Sigmoid colon (tissue), 4 donors: ENCODE results near the gene PSMB7.

Source experiments
- CTCF ChIP-seq, 4 experiments: fragments of 450-650 bp in 3 of 4; fragments of 200-600 bp in 1 of 4; IDR thresholded peaks; one replicate each; pipeline ENCODE4 v1.5.1; 2016 to 2019; ENCODE audit warnings: antibody characterized with exemption in 4 of 4, mild to moderate bottlenecking in 3 of 4, moderate library complexity in 2 of 4
- EP300 ChIP-seq, 4 donors: sonication (generic); formaldehyde crosslinking; IDR thresholded peaks; one replicate each; pipeline ENCODE4 v1.6.1; 2017; ENCODE audit warnings: antibody characterized with exemption in 4 of 4
- POLR2A ChIP-seq, 2 donors: fragments of 450-650 bp; IDR thresholded peaks; one replicate each; pipeline ENCODE4 v1.6.1; 2016; ENCODE audit warnings: antibody characterized with exemption in 2 of 2, mild to moderate bottlenecking in 2 of 2, moderate library complexity in 2 of 2
- POLR2AphosphoS5 ChIP-seq, 4 donors: sonication (generic); formaldehyde crosslinking; IDR thresholded peaks; one replicate each; pipeline ENCODE4 v1.6.1; 2017; ENCODE audit warnings: antibody characterized with exemption in 4 of 4

- TF ChIP-seq CTCF (IDR thresholded peaks at IDR 0.05) = no peak
- no peak for TF ChIP-seq POLR2A (IDR thresholded peaks at IDR 0.05)
- TF ChIP-seq EP300 (IDR thresholded peaks at IDR 0.05) = no peak
- no peak for TF ChIP-seq POLR2AphosphoS5 (IDR thresholded peaks at IDR 0.05)
Measured at GRCh38 chr9:124443625-124444024, 28.4 kb upstream of the PSMB7 start.
